Suprapubic skin (tissue), 4 donors: Measurements from ENCODE around the gene SRPRB. TPM values are rescaled to one million over a fixed set of nuclear protein-coding genes. Genes with fewer than 3 reads are reported as not detected.

Experiments used
- DNase-seq, 2 donors: peaks; one replicate each; pipeline ENCODE4 v3.0.0-alpha.2; 2019; ENCODE audit warnings: low spot score in 2 of 2
- H3K27ac ChIP-seq: fragments of 200-600 bp; sonication (generic); one replicate; pipeline ENCODE4 v1.5.1; 2019
- H3K27me3 ChIP-seq: fragments of 200-600 bp; sonication (generic); one replicate; pipeline ENCODE4 v1.5.1; 2019
- H3K36me3 ChIP-seq: fragments of 200-600 bp; sonication (generic); one replicate; pipeline ENCODE4 v1.5.1; 2019
- H3K4me1 ChIP-seq: fragments of 200-600 bp; sonication (generic); one replicate; pipeline ENCODE4 v1.5.1; 2019
- H3K4me3 ChIP-seq: fragments of 200-600 bp; sonication (generic); one replicate; pipeline ENCODE4 v1.5.1; 2019; ENCODE audit warnings: mild to moderate bottlenecking
- H3K9me3 ChIP-seq: fragments of 200-600 bp; sonication (generic); one replicate; pipeline ENCODE4 v1.5.1; 2019
- CTCF ChIP-seq, 2 donors: fragments of 200-600 bp in 1 of 2; fragments of 450-650 bp in 1 of 2; sonication (generic) in 1 of 2; IDR thresholded peaks; one replicate each; pipeline ENCODE4 v1.5.1; 2016 to 2019; ENCODE audit warnings: antibody characterized with exemption in 2 of 2, mild to moderate bottlenecking in 1 of 2, moderate library complexity in 1 of 2
- EP300 ChIP-seq: sonication (generic); formaldehyde crosslinking; IDR thresholded peaks from one replicate; pipeline ENCODE4 v1.6.1; 2017; ENCODE audit warnings: antibody characterized with exemption
- POLR2A ChIP-seq, 2 donors: fragments of 450-650 bp; IDR thresholded peaks; one replicate each; pipeline ENCODE4 v1.6.1; 2017; ENCODE audit warnings: antibody characterized with exemption in 2 of 2, mild to moderate bottlenecking in 2 of 2, moderate library complexity in 2 of 2
- POLR2AphosphoS5 ChIP-seq, 3 donors: sonication (generic); formaldehyde crosslinking; IDR thresholded peaks; one replicate each; pipeline ENCODE4 v1.6.1; 2017; ENCODE audit warnings: antibody characterized with exemption in 3 of 3
- WGBS: methylation state at CpG from one replicate; pipeline ENCODE4 v1.1.5; 2018; 5-methylcytosine and 5-hydroxymethylcytosine counted together
- total RNA-seq, 4 donors: library from RNA; depleted of rRNA; stranded (reverse); fragments of >200 nt; gene quantifications; one replicate each; pipeline ENCODE4 v1.1.0, GENCODE V29; 2016

SRPRB gene
- total RNA-seq, 4 donors from 2014 or later: 21.1 to 36.5 (median 23.8) TPM

DNA sequence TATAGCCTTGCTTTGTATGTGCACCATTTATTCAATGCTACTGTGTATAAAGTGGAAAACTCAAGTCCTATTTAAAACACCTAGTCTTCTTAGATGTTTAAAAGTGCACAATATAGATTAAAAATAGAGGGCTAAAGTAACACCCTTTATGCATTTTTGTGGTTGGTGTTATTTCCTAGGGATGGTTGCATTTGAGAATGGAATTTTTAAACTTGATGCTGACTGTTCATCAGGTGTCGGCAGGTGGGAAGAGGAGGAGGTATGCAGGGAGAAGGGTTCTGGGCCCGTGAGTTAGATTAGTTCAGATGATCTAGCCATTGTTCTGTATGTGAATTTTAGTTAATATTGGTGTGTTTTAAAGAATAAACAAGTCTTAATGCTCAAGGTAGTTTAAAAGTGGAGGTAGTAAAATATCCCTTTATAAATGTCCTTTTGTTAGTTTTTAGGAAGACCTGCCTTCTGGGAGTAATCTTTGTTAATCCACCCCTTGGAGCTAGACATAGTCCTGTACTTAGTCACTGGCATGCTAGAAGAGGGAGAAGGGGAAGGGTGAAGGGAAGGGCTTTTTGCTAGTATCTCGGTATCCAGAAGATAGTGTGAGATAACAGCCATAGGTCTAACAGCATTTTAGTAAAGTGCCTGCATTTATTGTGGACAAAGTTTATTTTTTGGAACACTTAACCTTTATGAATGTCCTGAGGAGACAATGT lies 8.1 kb upstream of the SRPRB start:
- no peaks in the 10 kb centered on the region for H3K4me1 ChIP-seq
- TF ChIP-seq EP300: no peak
- no peak for TF ChIP-seq POLR2A (IDR thresholded peaks at IDR 0.05)
- TF ChIP-seq CTCF (IDR thresholded peaks at IDR 0.05): no peak
- TF ChIP-seq POLR2AphosphoS5 (IDR thresholded peaks at IDR 0.05): no peak
- 81% methylated on average over 3 of the region's 3 CpGs for WGBS
- no peak overlapping the region for H3K4me3 ChIP-seq
- H3K9me3 ChIP-seq: no peaks in the 10 kb centered on the region
- H3K27me3 ChIP-seq: no peaks in the 10 kb centered on the region
- no peaks in the 10 kb centered on the region for H3K36me3 ChIP-seq
- DNase-seq: no peak
- H3K27ac ChIP-seq: no peak overlapping the region

- TF ChIP-seq POLR2AphosphoS5 (IDR thresholded peaks at IDR 0.05): no peak
- TF ChIP-seq EP300: no peak
- TF ChIP-seq CTCF (IDR thresholded peaks at IDR 0.05): no peak
- no peak for TF ChIP-seq POLR2A (IDR thresholded peaks at IDR 0.05)
- WGBS: 46% methylated on average over 7 of the region's 7 CpGs
- Histone ChIP-seq H3K27ac (no peak overlapping the region), H3K4me1 (peaks cover 1% of the 10 kb centered on the region), H3K4me3 (no peak overlapping the region), H3K36me3 (no peaks in the 10 kb centered on the region), H3K27me3 (no peaks in the 10 kb centered on the region), H3K9me3 (no peaks in the 10 kb centered on the region)
- DNase-seq: no peak
Observed at GRCh38 chr3:133799794-133800585, 5.6 kb upstream of the SRPRB start.

GRCh38 chr3:133803469-133803868 lies 2.1 kb upstream of the SRPRB start:
- 85% methylated on average over 5 of the region's 5 CpGs for WGBS
- TF ChIP-seq EP300 (no peak), CTCF (IDR thresholded peaks at IDR 0.05) (no peak), POLR2A (IDR thresholded peaks at IDR 0.05) (no peak), POLR2AphosphoS5 (IDR thresholded peaks at IDR 0.05) (no peak)

DNA sequence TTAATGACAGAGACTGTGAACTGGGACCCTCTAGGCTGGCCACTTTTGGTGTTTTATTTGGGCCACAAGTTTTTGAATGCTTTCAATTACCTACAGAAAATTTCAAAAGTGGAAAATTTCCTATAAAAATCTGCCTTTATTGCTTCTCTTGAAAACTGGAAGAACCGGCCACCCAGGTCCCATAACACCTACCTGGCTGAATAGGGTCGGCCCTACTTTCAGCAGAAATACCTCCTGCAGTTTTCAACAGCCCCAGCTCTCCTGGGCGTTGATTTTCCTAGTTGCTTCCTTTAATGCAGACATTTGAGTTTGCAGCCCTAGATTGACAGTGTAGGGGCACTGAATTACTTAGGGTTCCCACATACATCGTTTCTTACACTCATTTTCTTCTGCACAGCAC lies 719 bp upstream of the SRPRB start:
- peaks cover 12% of the 10 kb centered on the region for H3K4me1 ChIP-seq
- TF ChIP-seq EP300 (no peak), CTCF (IDR thresholded peaks at IDR 0.05) (no peak)
- H3K9me3 ChIP-seq: no peaks in the 10 kb centered on the region
- H3K27ac ChIP-seq: no peak overlapping the region
- no peaks in the 10 kb centered on the region for H3K27me3 ChIP-seq
- H3K36me3 ChIP-seq: peaks cover 11% of the 10 kb centered on the region
- H3K4me3 ChIP-seq: no peak overlapping the region
- no peak for DNase-seq
- 64% methylated on average over 4 of the region's 4 CpGs for WGBS

More at GRCh38 chr3:133803469-133803868, 2.1 kb upstream of the SRPRB start:
- H3K4me1 ChIP-seq: peaks cover 12% of the 10 kb centered on the region
- H3K36me3 ChIP-seq: peaks cover 6% of the 10 kb centered on the region
- no peak overlapping the region for H3K27ac ChIP-seq
- no peaks in the 10 kb centered on the region for H3K27me3 ChIP-seq
- H3K4me3 ChIP-seq: no peak overlapping the region
- no peak for DNase-seq
- no peaks in the 10 kb centered on the region for H3K9me3 ChIP-seq

- H3K4me1 ChIP-seq: peaks cover 12% of the 10 kb centered on the region
- peaks cover 15% of the 10 kb centered on the region for H3K36me3 ChIP-seq
- no peaks in the 10 kb centered on the region for H3K27me3 ChIP-seq
- H3K4me3 ChIP-seq: peak overlapping the region; percentile 97
- no peaks in the 10 kb centered on the region for H3K9me3 ChIP-seq
- DNase-seq: no peak
- WGBS: 10% methylated on average over 15 of the region's 15 CpGs
- TF ChIP-seq EP300 (no peak), CTCF (IDR thresholded peaks at IDR 0.05) (no peak), POLR2AphosphoS5 (IDR thresholded peaks at IDR 0.05) (no peak), POLR2A (IDR thresholded peaks at IDR 0.05) (no peak)
- no peak overlapping the region for H3K27ac ChIP-seq
Observed at GRCh38 chr3:133805384-133805701, 272 bp upstream of the SRPRB start.
